CD14-positive monocyte (primary cell): Measurements from ENCODE around the gene TNFAIP8. TPM values are rescaled to one million over a fixed set of nuclear protein-coding genes. Genes with fewer than 3 reads are reported as not detected.

Experiments used
- DNase-seq, 3 donors: peaks; one replicate each; pipeline ENCODE4 v3.0.0-alpha.2; 2011 to 2022
- H2AFZ ChIP-seq: 2 replicates; pipeline ENCODE4 v1.6.0; 2012; ENCODE audit warnings: mild to moderate bottlenecking, low read depth, low read length, inconsistent platforms; ENCODE audit not compliant: insufficient read depth, poor library complexity, severe bottlenecking
- H3K27ac ChIP-seq, 2 donors: 1 replicate in 1 of 2; 2 replicates in 1 of 2; pipeline ENCODE4 v1.5.1; 2012 to 2013; ENCODE audit warnings: low read length in 2 of 2, control low read depth in 1 of 2, inconsistent platforms in 1 of 2, low read depth in 1 of 2, mild to moderate bottlenecking in 1 of 2
- H3K27me3 ChIP-seq, 2 donors: one replicate each; pipeline versions ENCODE4 v1.6.0 to v1.6.1; 2011 to 2013; ENCODE audit warnings: low read length in 2 of 2; ENCODE audit not compliant: control insufficient read depth in 2 of 2, insufficient read depth in 2 of 2
- H3K36me3 ChIP-seq, 2 donors: replicated peaks in 1 of 2; 1 replicate in 1 of 2; 2 replicates in 1 of 2; pipeline versions ENCODE4 v1.5.1 to v1.6.1; 2012 to 2013; ENCODE audit warnings: low read length in 2 of 2, control low read depth in 1 of 2, inconsistent platforms in 1 of 2, mild to moderate bottlenecking in 1 of 2; ENCODE audit not compliant: insufficient read depth in 2 of 2, control insufficient read depth in 1 of 2
- H3K4me1 ChIP-seq, 2 donors: 1 replicate in 1 of 2; 2 replicates in 1 of 2; pipeline versions ENCODE4 v1.5.1 to v1.6.1; 2012 to 2013; ENCODE audit warnings: low read length in 2 of 2, control low read depth in 1 of 2, inconsistent platforms in 1 of 2, mild to moderate bottlenecking in 1 of 2, moderate library complexity in 1 of 2; ENCODE audit not compliant: insufficient read depth in 2 of 2, control insufficient read depth in 1 of 2
- H3K4me2 ChIP-seq: replicated peaks from 2 replicates; pipeline ENCODE3; 2012; ENCODE audit warnings: low read length, moderate library complexity, mild to moderate bottlenecking; ENCODE audit not compliant: poor library complexity, severe bottlenecking; ENCODE audit errors: extremely low read depth
- H3K4me3 ChIP-seq, 3 experiments: fragments of 200-600 bp in 1 of 3; sonication (generic) in 1 of 3; replicated peaks in 1 of 3; 1 replicate in 2 of 3; 2 replicates in 1 of 3; pipeline ENCODE4 v1.5.1; 2011 to 2013; ENCODE audit warnings: low read length in 3 of 3, mild to moderate bottlenecking in 3 of 3, control low read depth in 2 of 3, low read depth in 2 of 3, inconsistent platforms in 1 of 3, moderate library complexity in 1 of 3
- H3K79me2 ChIP-seq: 2 replicates; pipeline ENCODE4 v1.6.0; 2012; ENCODE audit warnings: mild to moderate bottlenecking, control low read depth, inconsistent platforms, low read length, moderate library complexity; ENCODE audit not compliant: insufficient read depth
- H3K9ac ChIP-seq: 2 replicates; pipeline ENCODE4 v1.6.0; 2017; ENCODE audit warnings: low read length, mild to moderate bottlenecking; ENCODE audit not compliant: insufficient read depth, poor library complexity, severe bottlenecking
- H3K9me3 ChIP-seq, 2 donors: replicated peaks in 1 of 2; 1 replicate in 1 of 2; 2 replicates in 1 of 2; pipeline versions ENCODE4 v1.5.1 to v1.6.1; 2012 to 2013; ENCODE audit warnings: low read length in 2 of 2, control low read depth in 1 of 2; ENCODE audit not compliant: control insufficient read depth in 1 of 2, insufficient read depth in 1 of 2
- H4K20me1 ChIP-seq: 2 replicates; pipeline ENCODE4 v1.6.0; 2012; ENCODE audit warnings: mild to moderate bottlenecking, low read length, control low read depth, moderate library complexity; ENCODE audit not compliant: insufficient read depth
- H3K27ac Mint-ChIP-seq, 7 donors: one replicate each; pipeline ENCODE4 v1.8.0; 2020; ENCODE audit warnings: mild to moderate bottlenecking in 7 of 7, mixed read lengths in 7 of 7, moderate library complexity in 6 of 7, inconsistent platforms in 2 of 7
- H3K27me3 Mint-ChIP-seq, 3 donors: one replicate each; pipeline ENCODE4 v1.8.0; 2021 to 2022; ENCODE audit warnings: low read depth in 3 of 3, mild to moderate bottlenecking in 3 of 3, mixed read lengths in 3 of 3, moderate library complexity in 3 of 3, inconsistent platforms in 1 of 3
- H3K36me3 Mint-ChIP-seq, 2 donors: one replicate each; pipeline ENCODE4 v1.8.0; 2020; ENCODE audit warnings: mixed read lengths in 2 of 2, inconsistent platforms in 1 of 2, mild to moderate bottlenecking in 1 of 2
- H3K4me1 Mint-ChIP-seq: one replicate; pipeline ENCODE4 v1.8.0; 2020; ENCODE audit warnings: mild to moderate bottlenecking, mixed read lengths
- H3K4me3 Mint-ChIP-seq, 2 donors: one replicate each; pipeline ENCODE4 v1.8.0; 2020; ENCODE audit warnings: mild to moderate bottlenecking in 2 of 2, mixed read lengths in 2 of 2, moderate library complexity in 1 of 2
- H3K9me3 Mint-ChIP-seq, 7 donors: one replicate each; pipeline ENCODE4 v1.8.0; 2020 to 2022; ENCODE audit warnings: mixed read lengths in 7 of 7, mild to moderate bottlenecking in 6 of 7, moderate library complexity in 6 of 7, inconsistent platforms in 2 of 7
- WGBS: methylation state at CpG from one replicate; pipeline ENCODE4 v1.1.5; 2013; ENCODE audit warnings: missing lambda C conversion rate; ENCODE audit not compliant: insufficient coverage; 5-methylcytosine and 5-hydroxymethylcytosine counted together
- intact Hi-C, 2 donors: fragments of 100-400 bp; cut with micrococcal nuclease; formaldehyde crosslinking; loops; one replicate each; pipeline versions ENCODE4 v1.15.0 to v1.15.1; 2023
- polyA plus RNA-seq, 3 donors: library from polyadenylated mRNA; depleted of rRNA in 1 of 3; unstranded in 2 of 3; stranded (reverse) in 1 of 3; fragments of 300-500 nt in 2 of 3; fragments of >200 nt in 1 of 3; fragmentation: Illumina TruSeq in 2 of 3; gene quantifications; 1 replicate in 2 of 3; 2 replicates in 1 of 3; pipeline ENCODE4 v1.2.3, GENCODE V29; 2012 to 2021
- TF ChIP-seq, protein P1 (sequence below): fragments of 200-600 bp; IDR thresholded peaks from one replicate; pipeline ENCODE4 v1.8.0; 2022; ENCODE audit warnings: antibody characterized with exemption, mild to moderate bottlenecking

Gene TNFAIP8
- polyA plus RNA-seq, 3 donors = 20.6 to 55.5 (median 47.0) TPM

DNA sequence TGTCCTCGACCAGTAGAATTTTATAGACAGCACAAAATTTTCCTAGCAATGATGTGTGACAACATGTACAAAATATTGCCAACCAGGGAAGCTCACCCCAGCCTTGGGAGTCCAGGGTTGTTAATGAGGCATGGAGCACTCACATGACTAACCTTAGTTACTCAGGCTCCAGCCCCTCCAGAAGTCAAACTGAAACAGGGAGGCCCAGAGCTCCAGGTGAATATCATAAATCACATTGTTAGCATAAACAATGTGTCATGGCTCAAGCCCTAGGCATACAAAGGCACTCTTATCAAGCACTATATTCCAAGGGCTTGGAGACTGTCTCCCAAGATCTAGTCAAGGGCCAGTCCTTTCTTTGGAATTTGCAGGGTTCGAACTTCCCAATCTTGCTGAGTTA lies 44.4 kb downstream of the TNFAIP8 start:
- H3K27me3 Mint-ChIP-seq = peaks cover 0 to 3% (median 0%) of the 10 kb centered on the region in 3 donors
- H3K4me1 Mint-ChIP-seq = peaks cover 56% of the 10 kb centered on the region
- H3K27ac ChIP-seq = no peak overlapping the region
- H3K27me3 ChIP-seq = no peaks in the 10 kb centered on the region
- no peak overlapping the region for H3K27ac Mint-ChIP-seq
- H3K9me3 ChIP-seq = no peaks in the 10 kb centered on the region
- DNase-seq = peak in 1 of 3 donors; percentile 43
- H3K4me3 Mint-ChIP-seq = no peak overlapping the region
- 100% methylated on average over 1 of the region's 2 CpGs for WGBS
- peaks cover 25% of the 10 kb centered on the region for H3K79me2 ChIP-seq
- intact Hi-C loops = loop anchor here in 1 of 2 donors (10.0 kb wide), 1 partner anchor 135 kb away; no protein-coding TSS in a partner anchor
- H3K4me2 ChIP-seq = no peak overlapping the region
- H3K4me3 ChIP-seq = no peak overlapping the region
- peaks cover 36 to 47% of the 10 kb centered on the region in 2 donors for H3K4me1 ChIP-seq
- H3K36me3 Mint-ChIP-seq = peaks cover 1 to 3% of the 10 kb centered on the region in 2 donors
- peaks cover 19% of the 10 kb centered on the region for H4K20me1 ChIP-seq
- peaks cover 2 to 6% of the 10 kb centered on the region in 2 donors for H3K36me3 ChIP-seq
- no peak overlapping the region for H2AFZ ChIP-seq
- H3K9me3 Mint-ChIP-seq = peaks cover 0 to 2% (median 0%) of the 10 kb centered on the region in 7 donors
- no peak overlapping the region for H3K9ac ChIP-seq
- TF ChIP-seq, protein P1, sequence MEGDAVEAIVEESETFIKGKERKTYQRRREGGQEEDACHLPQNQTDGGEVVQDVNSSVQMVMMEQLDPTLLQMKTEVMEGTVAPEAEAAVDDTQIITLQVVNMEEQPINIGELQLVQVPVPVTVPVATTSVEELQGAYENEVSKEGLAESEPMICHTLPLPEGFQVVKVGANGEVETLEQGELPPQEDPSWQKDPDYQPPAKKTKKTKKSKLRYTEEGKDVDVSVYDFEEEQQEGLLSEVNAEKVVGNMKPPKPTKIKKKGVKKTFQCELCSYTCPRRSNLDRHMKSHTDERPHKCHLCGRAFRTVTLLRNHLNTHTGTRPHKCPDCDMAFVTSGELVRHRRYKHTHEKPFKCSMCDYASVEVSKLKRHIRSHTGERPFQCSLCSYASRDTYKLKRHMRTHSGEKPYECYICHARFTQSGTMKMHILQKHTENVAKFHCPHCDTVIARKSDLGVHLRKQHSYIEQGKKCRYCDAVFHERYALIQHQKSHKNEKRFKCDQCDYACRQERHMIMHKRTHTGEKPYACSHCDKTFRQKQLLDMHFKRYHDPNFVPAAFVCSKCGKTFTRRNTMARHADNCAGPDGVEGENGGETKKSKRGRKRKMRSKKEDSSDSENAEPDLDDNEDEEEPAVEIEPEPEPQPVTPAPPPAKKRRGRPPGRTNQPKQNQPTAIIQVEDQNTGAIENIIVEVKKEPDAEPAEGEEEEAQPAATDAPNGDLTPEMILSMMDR = no peak

DNA sequence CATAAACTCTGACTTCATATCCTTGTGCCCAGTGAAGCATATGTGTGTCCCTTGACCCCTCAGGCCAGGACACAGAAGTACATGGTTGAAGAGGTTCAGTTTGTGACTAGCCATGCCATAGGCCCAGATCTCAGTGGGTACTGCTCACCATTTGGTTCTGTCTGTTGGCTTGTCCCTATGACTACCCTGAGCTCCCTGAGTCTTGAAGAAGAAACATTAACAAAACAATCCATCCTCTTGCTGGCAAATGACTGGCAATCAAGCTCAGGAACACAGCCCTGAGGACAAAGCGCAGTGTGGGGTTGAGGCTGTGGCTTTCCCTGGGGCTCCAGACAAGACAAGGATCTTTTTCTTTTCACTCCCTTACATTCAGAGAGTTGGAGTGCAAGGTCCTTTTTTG lies 46.3 kb downstream of the TNFAIP8 start:
- Histone ChIP-seq H3K4me1 (peaks cover 31 to 46% of the 10 kb centered on the region in 2 donors), H3K27ac (no peak overlapping the region), H3K9ac (no peak overlapping the region), H2AFZ (no peak overlapping the region), H3K79me2 (peaks cover 7% of the 10 kb centered on the region), H3K4me2 (no peak overlapping the region), H3K27me3 (no peaks in the 10 kb centered on the region), H3K4me3 (no peak overlapping the region), H3K36me3 (no peaks in the 10 kb centered on the region), H3K9me3 (no peaks in the 10 kb centered on the region), H4K20me1 (peaks cover 3% of the 10 kb centered on the region)
- Mint-ChIP-seq H3K27ac (peak overlapping the region in 2 of 7 donors; percentile 26 to 66), H3K4me3 (no peak overlapping the region), H3K36me3 (no peaks in the 10 kb centered on the region), H3K4me1 (peaks cover 52% of the 10 kb centered on the region), H3K9me3 (peaks cover 0 to 2% (median 0%) of the 10 kb centered on the region in 7 donors), H3K27me3 (peaks cover 0 to 3% (median 0%) of the 10 kb centered on the region in 3 donors)
- intact Hi-C loops = loop anchor here in 1 of 2 donors (10.0 kb wide), 1 partner anchor 137 kb away; no protein-coding TSS in a partner anchor
- WGBS = no CpG with 5 or more reads among the region's 1 CpG
- TF ChIP-seq, protein P1 = no peak
- no peak for DNase-seq
